Right ventricle myocardium inferior (tissue), 1 donor: Measurements from ENCODE around the gene JAM2. TPM values are rescaled to one million over a fixed set of nuclear protein-coding genes. Genes with fewer than 3 reads are reported as not detected.
"Not testable (repeated sequence)": the region's sequence is repeated elsewhere in the genome, so short reads cannot be mapped to it uniquely, and the experiment has no call there.

Experiments
- ATAC-seq: fragments of 200-7000 bp; cut with Tn5 transposase; one replicate; pipeline ENCODE4 v1.9.1; 2020; ENCODE audit warnings: mild to moderate bottlenecking, moderate library complexity
- DNase-seq: peaks from one replicate; pipeline ENCODE4 v3.0.0; 2021; ENCODE audit errors: missing footprints
- intact Hi-C: fragments of 100-400 bp; cut with DNase I; formaldehyde crosslinking; loops from one replicate; pipeline ENCODE4 v1.11.0; 2022
- total RNA-seq: library from RNA; stranded (reverse); fragmentation: NEBNext Ultra II Directional; extraction: Animal tissue kit (Norgen Biotek cat#: 25700); gene quantifications from one replicate; pipeline ENCODE4 v1.2.1, GENCODE V29; 2021
- donor health status: DM: no; HTN: yes; CAD: no; lungs with severe emphysema.

JAM2 gene
- total RNA-seq, 1 donor from 2014 or later: 38.2 TPM

DNA sequence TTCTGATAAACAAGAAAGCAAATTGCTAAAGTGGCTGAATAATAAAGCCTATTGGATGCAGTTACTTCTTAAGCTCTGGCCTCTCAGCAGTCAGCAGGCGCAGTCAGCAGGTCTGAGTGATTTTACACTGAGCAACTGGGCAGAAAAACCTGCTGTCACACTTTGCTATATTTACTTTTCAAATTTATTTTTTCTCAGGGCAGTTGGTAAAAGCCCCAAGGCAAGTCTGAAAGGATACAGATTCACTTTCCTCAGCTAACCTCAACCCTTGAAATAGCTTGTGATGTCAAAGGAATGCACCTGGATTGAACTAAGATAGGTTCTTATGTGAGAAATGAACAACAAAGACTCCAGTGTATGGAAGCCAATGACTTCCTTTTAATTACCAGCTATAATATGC, 61.7 kb downstream of the JAM2 start:
- intact Hi-C loops: no loop called here
- no peak for DNase-seq
- ATAC-seq: no peak

GRCh38 chr21:25701529-25701928, 62.5 kb downstream of the JAM2 start:
- intact Hi-C loops: no loop called here
- DNase-seq: no peak
- ATAC-seq: no peak

GRCh38 chr21:25708467-25709065, 69.5 kb downstream of the JAM2 start:
- no peak for DNase-seq
- intact Hi-C loops: loop anchor here (1.0 to 2.0 kb wide), 2 partner anchors 68 to 100 kb away; no protein-coding TSS in a partner anchor
- no peak for ATAC-seq

DNA sequence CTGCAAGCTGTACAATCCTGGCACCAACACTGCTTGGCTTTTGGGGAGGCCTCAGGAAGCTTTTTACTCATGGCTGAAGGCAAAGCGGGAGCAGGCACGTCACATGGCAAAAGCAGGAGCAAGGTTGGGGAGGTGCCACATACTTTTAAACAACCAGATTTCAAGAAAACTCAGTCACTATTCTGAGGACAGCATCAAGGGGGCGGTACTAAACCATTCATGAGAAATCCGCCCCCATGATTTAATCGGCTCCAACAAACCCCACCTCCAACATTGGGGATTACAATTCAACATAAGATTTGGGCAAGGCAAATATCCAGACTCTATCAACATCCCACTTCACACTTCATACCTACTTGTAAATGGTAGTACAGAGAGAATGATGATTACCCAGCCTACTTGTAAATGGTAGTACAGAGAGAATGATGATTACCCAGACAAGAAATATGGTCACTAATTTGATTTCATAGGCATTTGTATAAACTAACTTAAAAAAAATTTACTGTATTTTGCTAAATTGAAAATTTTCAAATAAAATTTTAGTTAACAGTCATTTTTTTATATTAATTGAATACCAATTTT, 70.7 kb downstream of the JAM2 start:
- DNase-seq (no peak), ATAC-seq (no peak)
- intact Hi-C loops: loop anchor here (2.0 kb wide), 1 partner anchor 69 kb away; no protein-coding TSS in a partner anchor

- intact Hi-C loops: no loop called here
- ATAC-seq: no peak
- DNase-seq: no peak
These were observed 71.5 kb downstream of the JAM2 start for GRCh38 chr21:25710550-25710949.

GRCh38 chr21:25714066-25714465, 75.0 kb downstream of the JAM2 start:
- intact Hi-C loops, ATAC-seq: not testable (repeated sequence)

DNA sequence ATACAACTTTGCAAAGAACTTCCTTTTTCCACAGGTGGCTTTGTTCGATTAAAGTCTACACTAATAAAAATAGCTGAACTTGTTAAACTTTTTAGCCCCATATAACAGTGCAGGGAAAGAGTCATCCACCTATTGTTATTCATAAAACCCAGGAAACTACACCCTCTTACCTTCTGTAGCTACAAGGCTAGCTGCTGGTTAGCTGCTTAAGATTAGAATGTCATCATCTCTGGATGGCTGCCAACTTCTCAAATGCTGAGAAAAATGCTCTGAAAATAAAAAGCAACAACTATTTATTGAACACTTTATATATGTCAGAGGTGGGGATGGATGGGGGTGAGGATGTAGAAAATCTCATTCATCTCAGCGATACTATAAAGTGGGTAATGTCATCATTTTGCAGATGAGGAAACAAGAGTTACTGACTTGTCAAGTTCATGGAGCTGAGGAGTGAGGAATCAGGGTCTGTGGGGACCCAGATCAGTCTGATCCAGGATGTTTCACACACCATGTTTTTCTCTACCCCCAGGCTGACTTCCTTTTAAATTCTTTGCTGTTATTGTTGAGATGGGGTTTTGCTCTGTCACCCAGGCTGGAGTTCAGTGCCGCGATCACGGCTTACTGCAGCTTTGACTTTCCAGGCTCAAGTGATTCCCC, 78.6 kb downstream of the JAM2 start:
- DNase-seq (no peak), ATAC-seq (no peak)
- intact Hi-C loops: no loop called here

More at GRCh38 chr21:25714066-25714465, 75.0 kb downstream of the JAM2 start:
- not testable (repeated sequence) for DNase-seq

DNA sequence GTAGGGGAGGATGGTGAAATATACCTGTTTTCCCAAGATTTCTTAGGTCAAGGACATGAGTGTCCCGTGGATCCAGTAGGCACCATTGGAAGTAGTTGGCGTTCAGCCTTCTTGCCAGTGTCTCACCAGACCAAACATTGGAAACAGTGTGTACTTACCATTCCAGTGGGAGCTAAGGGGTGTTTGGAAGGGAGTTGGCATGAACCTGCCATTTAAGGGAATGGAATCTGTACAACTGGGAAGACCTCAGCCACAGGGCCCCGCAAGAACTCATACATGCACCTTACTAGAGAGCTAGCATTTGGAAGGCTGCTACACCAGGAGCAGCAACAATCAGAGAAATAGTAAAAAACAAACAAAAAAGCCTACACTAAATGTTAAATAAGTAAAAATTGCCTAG, 82.9 kb downstream of the JAM2 start:
- ATAC-seq: peak; percentile 17
- intact Hi-C loops: no loop called here
- no peak for DNase-seq

- ATAC-seq (no peak), DNase-seq (no peak)
- intact Hi-C loops: no loop called here
These were observed 83.6 kb downstream of the JAM2 start for GRCh38 chr21:25722631-25723030.

- no peak for DNase-seq
- intact Hi-C loops: loop anchor here (10.0 kb wide), 2 partner anchors 413 to 443 kb away; partner anchors contain the start of gene APP
- no peak for ATAC-seq
These were observed 93.2 kb downstream of the JAM2 start for GRCh38 chr21:25732091-25732760.

- intact Hi-C loops: loop anchor here (2.0 to 10.0 kb wide), 3 partner anchors 95 to 441 kb away; partner anchors contain the start of genes APP and JAM2
- ATAC-seq (peak; percentile 24), DNase-seq (no peak)
These were observed 95.0 kb downstream of the JAM2 start for GRCh38 chr21:25733859-25734653.

- DNase-seq (no peak), ATAC-seq (no peak)
- intact Hi-C loops: loop anchor here (2.0 to 10.0 kb wide), 3 partner anchors 96 to 440 kb away; partner anchors contain the start of genes APP and JAM2
These were observed 95.5 kb downstream of the JAM2 start for GRCh38 chr21:25734654-25734903.

DNA sequence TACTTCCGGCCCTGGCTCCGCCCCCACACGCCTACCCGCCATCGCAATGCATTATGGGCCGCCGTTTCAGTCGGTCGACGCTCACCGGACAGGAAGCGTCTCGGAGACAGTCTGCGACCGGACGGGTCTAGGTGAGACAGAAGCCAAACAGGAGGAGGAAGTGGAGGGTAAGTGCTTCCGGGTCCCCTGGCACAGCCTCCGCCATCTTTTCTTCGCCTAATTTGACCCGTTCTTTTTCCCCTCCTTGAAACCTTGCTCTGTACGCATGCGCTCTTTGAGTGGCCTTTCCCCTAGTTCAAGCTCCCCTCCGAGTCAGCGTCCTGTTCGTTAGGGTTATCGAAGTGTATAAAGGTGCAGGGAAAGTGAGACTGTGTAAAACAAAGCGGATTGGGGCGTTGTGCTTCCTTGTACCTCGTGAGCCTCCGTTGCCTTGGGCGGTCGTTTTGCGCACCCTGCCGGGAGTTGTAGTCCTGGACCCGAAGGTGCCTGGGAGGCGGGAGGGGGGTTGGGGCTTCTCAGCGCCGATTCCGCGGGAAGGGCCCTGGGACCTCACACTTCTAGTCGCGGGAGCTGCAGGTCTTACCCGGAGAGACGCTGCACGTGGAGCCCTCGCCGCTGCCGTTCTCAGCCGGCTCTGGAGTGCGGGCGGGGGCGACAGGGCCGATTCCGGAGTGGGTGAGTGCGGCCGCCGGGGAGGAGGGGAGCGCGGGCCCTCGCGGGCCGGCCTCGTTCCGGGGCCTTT, 96.0 kb downstream of the JAM2 start, which contains the start of the genes ATP5PF and GABPA:
TSS of gene ATP5PF (minus strand) at position 1 of the 742 bp plus-strand sequence. CDS start 5,110 bp downstream, outside the sequence.
TSS of gene GABPA (plus strand) at position 69 of the 742 bp plus-strand sequence. CDS start 6,627 bp downstream, outside the sequence.
- peak; percentile 98 for DNase-seq
- peak; percentile 97 for ATAC-seq
- intact Hi-C loops: loop anchor here (1.0 to 10.0 kb wide), 4 partner anchors 96 to 440 kb away; partner anchors contain the start of genes APP and JAM2

- ATAC-seq: peak; percentile 62
- peak; percentile 92 for DNase-seq
- intact Hi-C loops: loop anchor here (1.0 to 10.0 kb wide), 4 partner anchors 97 to 439 kb away; partner anchors contain the start of genes APP and JAM2
These were observed 96.9 kb downstream of the JAM2 start for GRCh38 chr21:25735646-25736597.

DNA sequence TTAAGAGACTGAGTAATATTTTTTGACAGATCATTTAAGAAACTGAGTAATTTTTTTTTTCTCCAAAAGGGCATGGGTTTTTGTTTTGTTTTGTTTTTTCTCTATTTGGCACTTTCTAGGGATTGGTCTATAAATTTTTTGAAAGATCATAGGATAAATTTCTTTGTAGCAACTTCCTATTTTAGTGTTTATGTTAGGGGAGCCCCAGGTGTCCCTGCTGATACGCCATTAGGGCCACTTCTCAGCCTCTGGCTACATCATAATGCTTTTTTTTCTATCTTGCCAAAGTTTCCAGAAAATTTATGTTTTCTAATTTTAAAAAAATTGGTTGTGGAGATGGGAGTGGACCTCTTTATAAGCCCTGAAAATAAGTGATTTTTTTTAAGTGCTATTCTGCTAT, 98.4 kb downstream of the JAM2 start:
- DNase-seq: no peak
- intact Hi-C loops: loop anchor here (10.0 kb wide), 2 partner anchors 407 to 437 kb away; partner anchors contain the start of gene APP
- no peak for ATAC-seq

DNA sequence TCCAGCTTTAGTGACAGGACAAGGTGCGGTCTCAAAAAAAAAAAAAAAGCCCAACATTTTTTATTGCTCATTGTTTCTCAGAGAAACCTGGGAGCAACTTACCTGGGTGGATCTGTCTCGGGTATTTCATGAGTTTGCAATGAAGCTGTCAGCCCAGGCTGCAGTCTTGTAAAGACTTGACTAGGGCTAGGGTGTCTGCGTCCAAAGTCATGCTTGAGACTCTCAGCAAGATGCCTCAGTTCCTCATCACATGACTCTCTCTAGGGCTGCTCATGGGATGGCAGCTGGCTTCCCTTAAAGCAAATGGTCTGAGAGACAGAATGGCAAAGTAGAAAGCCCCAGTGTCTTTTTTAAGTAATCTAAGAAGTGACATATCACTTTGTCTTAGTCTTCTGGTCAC, 103.8 kb downstream of the JAM2 start:
- intact Hi-C loops: no loop called here
- no peak for ATAC-seq

DNA sequence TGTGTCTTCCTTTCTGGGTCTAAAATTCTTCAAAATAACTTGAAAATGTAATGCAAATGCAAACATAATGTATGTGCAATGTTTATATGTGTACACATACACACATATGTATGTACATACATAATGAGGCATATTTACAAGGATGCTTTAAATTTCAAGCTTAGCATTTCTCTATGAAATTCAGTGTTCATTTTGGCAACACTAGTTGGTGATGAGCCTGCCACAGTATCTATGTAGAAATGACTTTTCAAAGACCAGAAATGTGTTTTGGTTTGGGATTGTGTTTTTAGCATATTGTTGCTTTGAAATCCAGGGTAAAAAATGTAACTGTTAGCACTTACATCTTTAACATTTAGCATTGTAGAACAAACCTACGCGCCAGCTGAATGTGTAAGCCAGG, 105.8 kb downstream of the JAM2 start:
- intact Hi-C loops: no loop called here
- no peak for ATAC-seq
- DNase-seq: no peak

More for the DNA sequence above, 103.8 kb downstream of the JAM2 start:
- no peak for DNase-seq
